RWPE1 (cell line): Measurements from ENCODE around the gene CEP20.
A peak's percentile ranks its signal among the peaks of the same experiment; 100 is the strongest.

Experiments
- CTCF ChIA-PET: fragments of 350-600 bp; sonication (Branson Sonifier 250); formaldehyde crosslinking; extraction: SDS; loops from one replicate; lab custom pipeline; 2021; lab: Yijun Ruan, JAX
- POLR2A ChIA-PET: fragments of 400-600 bp; formaldehyde crosslinking; extraction: SDS; loops from one replicate; lab custom pipeline; 2020; ENCODE audit warnings: antibody characterized with exemption; ENCODE audit not compliant: low non-redundant PET; lab: Yijun Ruan, JAX
- DNase-seq: peaks from one replicate; pipeline ENCODE4 v3.0.0; 2012; ENCODE audit warnings: low spot score
- H3K27ac ChIP-seq: fragments of 450-650 bp; 2 replicates; pipeline ENCODE4 v1.5.1; 2017
- TF ChIP-seq, protein P1 (sequence below): fragments of 450-650 bp; conservative IDR thresholded peaks from 2 replicates; pipeline ENCODE4 v1.5.1; 2017; ENCODE audit warnings: low read depth, mild to moderate bottlenecking

CEP20 gene

DNA sequence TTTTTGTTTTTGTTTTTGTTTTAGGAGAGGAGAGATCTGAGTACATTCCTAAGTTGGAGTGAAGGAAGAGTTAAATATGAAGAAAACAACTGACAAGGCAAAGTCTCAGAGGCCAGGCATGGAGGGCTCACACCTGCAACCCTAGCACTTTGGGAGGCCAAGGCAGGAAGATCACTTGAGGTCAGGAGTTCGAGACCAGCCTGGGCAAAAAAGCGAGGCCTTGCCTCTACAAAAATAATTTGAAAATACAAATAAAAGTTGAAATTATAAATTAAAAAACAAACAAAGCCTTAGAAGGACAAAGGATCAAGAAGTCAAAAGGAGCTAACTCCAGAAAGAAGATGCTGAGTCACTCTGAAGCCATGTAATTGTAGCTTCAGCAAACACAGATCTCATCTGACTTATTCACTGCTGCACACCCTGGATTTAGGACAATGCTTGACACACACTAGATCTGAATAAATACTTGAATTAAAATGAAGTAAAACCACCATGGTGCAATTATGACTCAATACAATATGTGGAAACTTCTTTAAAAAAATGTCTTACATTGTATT, 9.1 kb downstream of the CEP20 start:
- ChIA-PET CTCF (no interaction called here), POLR2A (interaction anchor here (0.6 kb wide), 2 partner anchors 109 to 302 kb away, joined by 3 read pairs; no protein-coding TSS in a partner anchor)
- H3K27ac ChIP-seq = peak overlapping the region; percentile 82
- TF ChIP-seq, protein P1, sequence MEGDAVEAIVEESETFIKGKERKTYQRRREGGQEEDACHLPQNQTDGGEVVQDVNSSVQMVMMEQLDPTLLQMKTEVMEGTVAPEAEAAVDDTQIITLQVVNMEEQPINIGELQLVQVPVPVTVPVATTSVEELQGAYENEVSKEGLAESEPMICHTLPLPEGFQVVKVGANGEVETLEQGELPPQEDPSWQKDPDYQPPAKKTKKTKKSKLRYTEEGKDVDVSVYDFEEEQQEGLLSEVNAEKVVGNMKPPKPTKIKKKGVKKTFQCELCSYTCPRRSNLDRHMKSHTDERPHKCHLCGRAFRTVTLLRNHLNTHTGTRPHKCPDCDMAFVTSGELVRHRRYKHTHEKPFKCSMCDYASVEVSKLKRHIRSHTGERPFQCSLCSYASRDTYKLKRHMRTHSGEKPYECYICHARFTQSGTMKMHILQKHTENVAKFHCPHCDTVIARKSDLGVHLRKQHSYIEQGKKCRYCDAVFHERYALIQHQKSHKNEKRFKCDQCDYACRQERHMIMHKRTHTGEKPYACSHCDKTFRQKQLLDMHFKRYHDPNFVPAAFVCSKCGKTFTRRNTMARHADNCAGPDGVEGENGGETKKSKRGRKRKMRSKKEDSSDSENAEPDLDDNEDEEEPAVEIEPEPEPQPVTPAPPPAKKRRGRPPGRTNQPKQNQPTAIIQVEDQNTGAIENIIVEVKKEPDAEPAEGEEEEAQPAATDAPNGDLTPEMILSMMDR = no peak
- peak; percentile 78 for DNase-seq

DNA sequence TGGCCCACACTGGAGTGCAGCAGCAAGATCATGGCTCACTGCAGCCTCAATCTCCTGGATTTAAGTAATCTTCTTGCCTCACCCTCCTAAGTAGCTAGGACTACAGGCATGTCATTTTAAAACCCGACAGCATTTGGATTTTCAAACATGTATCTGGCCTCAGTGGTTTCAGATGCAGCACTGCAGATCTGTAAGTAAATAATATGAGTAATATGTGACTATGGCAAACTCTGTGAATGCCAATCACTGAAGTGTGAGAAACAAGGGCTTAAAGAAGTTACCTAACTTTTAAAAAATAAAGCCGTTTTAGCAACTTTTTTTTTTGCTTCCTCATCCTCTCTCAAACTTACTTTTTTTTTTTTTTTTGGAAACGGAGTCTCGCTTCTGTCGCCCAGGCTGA, 11.9 kb downstream of the CEP20 start:
- CTCF ChIA-PET = interaction anchor here (0.6 to 0.7 kb wide), 3 partner anchors 12 to 74 kb away, joined by 4 to 7 read pairs (median 4); no protein-coding TSS in a partner anchor
- TF ChIP-seq, protein P1 = no peak
- H3K27ac ChIP-seq = peak overlapping the region; percentile 33; the same call in 1 of the 2 replicates
- POLR2A ChIA-PET = no interaction called here
- DNase-seq = no peak

DNA sequence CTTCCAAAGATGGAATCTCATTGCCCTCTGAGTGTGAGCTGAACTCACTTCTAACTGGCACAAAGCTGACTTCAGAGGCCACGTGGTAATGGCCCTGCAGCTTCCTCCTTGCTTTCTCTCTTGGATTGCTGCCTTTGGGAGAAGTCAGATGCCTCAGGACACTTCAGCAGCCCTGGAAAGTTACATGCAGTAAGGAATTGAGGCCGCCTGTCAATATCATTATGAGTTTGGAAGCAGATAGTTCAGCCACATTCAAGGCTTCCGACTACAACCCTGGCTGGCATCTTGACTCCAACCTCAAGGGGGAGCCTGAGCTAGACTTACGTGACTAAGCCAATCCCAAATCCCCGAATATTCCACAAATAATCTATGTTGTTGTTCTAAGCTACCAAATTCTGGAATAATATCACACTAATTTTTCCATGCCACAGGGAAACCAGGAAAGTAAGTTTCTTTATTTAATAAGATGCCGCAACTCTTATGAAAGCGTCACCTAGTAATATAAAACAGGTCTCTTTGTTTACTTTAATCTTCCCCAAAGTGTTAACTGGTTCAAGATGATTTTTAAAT, 13.6 kb downstream of the CEP20 start:
- TF ChIP-seq, protein P1 = peak; percentile 85
- ChIA-PET POLR2A (interaction anchor here (0.5 kb wide), 1 partner anchor 70 kb away, joined by 6 read pairs; no protein-coding TSS in a partner anchor), CTCF (interaction anchor here (0.5 to 1.9 kb wide), 16 partner anchors 12 to 1865 kb away, joined by 3 to 8 read pairs (median 4); no protein-coding TSS in a partner anchor)
- H3K27ac ChIP-seq = peak overlapping the region; percentile 56
- DNase-seq = peak; percentile 78

DNA sequence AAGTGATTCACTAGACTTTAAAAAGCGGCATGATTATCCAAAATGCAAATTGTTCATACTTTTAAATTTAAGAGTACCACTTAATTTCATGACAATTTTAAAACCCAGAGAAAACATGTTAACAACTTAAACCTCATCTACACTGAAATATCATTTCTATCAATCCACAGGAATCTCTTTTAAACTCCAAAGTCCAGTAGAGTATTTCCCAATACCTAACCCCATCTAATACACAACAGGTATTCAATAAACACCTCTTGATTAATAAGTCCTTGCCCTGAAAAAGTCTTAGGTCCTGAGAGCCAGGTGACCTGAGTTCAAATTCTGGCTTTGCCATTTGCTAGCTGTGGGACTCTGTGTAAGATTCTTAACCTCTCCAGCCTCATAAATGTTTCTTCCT, 14.7 kb downstream of the CEP20 start:
- DNase-seq = no peak
- TF ChIP-seq, protein P1 = no peak
- no peak overlapping the region for H3K27ac ChIP-seq
- CTCF ChIA-PET = interaction anchor here (0.5 to 1.9 kb wide), 5 partner anchors 15 to 223 kb away, joined by 3 to 6 read pairs (median 4); no protein-coding TSS in a partner anchor
- POLR2A ChIA-PET = no interaction called here

DNA sequence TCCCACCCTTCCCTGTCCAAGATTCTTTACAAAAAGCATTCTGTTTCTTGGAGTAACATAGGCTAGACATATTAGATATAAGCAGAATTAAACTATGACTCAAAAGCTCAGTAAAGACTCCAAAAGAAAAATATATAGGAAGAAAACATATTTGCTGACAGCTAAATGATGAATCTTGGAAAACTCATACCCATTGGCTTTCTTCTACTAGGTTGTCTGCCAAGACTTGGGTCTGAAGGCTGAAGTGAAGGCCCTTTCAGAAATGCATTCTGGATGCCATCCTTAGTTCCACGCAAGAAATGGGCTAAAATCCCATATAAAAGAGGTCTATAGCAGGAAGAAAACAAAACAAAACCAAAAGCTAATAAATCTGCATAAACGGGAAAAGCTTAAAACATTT, 15.1 kb downstream of the CEP20 start:
- DNase-seq = no peak
- CTCF ChIA-PET = interaction anchor here (0.7 kb wide), 2 partner anchors 100 to 125 kb away, joined by 3 read pairs; no protein-coding TSS in a partner anchor
- TF ChIP-seq, protein P1 = no peak
- POLR2A ChIA-PET = interaction anchor here (0.6 kb wide), 1 partner anchor 24 kb away, joined by 3 read pairs; no protein-coding TSS in a partner anchor
- no peak overlapping the region for H3K27ac ChIP-seq

DNA sequence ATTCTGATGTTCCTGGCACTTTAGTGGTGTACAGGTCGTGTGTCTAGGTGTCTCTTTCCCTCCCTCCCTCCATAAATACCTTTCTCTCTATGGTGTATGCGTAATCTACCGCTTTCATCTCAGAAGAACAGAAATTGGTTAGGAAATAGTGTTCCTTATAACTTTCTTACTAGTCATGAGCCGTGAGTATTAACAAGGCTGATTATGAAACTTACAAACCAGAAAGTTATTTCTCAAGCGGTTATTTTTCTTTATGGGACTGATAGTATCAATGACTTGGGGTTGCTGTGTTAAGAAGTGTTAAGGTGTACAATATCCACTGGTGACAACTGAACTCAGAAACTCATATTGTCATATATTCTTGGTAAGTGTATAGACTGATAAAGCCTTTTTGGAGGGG, 18.4 kb downstream of the CEP20 start:
- DNase-seq = no peak
- POLR2A ChIA-PET = no interaction called here
- TF ChIP-seq, protein P1 = no peak
- CTCF ChIA-PET = no interaction called here
- H3K27ac ChIP-seq = no peak overlapping the region
